Retinal pigment epithelial cell (primary cell): ENCODE measurements around the gene UNC13B.

Experiments used
- DNase-seq: peaks from one replicate; pipeline ENCODE4 v3.0.0-alpha.2; 2010; ENCODE audit warnings: low read depth
- H3K4me3 ChIP-seq: 2 replicates; pipeline ENCODE4 v1.5.1; 2011; ENCODE audit warnings: mild to moderate bottlenecking, low read length, control low read depth, moderate library complexity
- CTCF ChIP-seq: conservative IDR thresholded peaks from 2 replicates; pipeline ENCODE4 v1.5.1; 2011; ENCODE audit warnings: low read depth, low read length, control low read depth, inconsistent platforms

Gene UNC13B

GRCh38 chr9:35338086-35338485, 176.3 kb downstream of the UNC13B start:
- TF ChIP-seq CTCF: no peak
- H3K4me3 ChIP-seq: no peak overlapping the region
- DNase-seq: no peak

DNA sequence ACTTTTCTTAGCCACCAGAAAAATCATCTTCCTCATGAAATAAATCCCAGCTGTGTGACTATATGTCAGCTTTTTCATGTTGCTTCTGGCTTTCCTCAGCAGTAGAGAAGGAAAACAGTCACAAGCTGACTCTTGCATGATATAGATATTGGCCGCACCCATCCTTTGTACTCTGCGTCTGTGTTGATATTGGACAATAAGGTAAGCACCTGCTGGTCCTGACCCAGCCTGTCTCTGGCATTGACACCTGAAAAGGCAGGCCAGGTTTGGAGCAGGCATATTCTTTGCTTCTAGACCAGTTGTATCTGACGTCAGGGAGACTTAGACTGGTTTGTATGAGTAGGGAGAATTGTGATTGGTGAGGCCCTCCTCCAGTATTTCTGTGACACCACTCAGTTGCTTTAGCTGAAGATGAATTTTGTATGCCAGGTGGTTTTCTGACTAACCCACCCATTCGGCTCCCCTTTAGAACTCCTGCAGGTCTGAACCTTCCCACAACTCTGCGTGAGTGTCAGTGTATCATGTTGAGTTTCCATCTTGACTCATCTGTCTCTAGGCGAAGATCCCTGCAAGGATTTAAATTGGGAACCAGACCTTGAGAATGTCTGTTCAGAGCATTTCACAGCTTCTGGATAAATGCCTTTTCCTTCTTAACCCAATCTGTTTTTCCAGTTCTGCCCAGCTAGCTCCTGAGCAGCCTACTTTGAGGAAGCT, 176.9 kb downstream of the UNC13B start:
- no peak for TF ChIP-seq CTCF
- DNase-seq: no peak
- no peak overlapping the region for H3K4me3 ChIP-seq

DNA sequence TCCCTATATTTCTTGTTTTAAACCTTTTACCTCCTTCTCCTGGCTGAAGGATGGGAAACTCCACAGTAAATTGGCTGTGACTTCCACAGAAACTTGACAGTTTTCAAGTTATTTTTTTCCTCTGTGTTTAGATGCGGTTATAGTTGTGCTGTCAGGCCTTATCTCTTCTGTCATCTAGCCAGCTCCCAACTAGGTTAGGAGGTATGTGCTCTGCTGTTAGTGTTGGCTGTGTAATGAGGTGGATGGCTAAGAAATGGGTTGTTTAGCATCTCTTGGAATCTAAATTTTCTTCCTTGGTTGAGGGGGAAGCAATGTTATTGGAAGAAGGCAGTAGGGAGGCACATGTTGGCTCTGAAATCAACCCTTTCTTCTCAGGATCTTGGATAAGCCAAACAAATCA, 178.2 kb downstream of the UNC13B start:
- no peak for TF ChIP-seq CTCF

DNA sequence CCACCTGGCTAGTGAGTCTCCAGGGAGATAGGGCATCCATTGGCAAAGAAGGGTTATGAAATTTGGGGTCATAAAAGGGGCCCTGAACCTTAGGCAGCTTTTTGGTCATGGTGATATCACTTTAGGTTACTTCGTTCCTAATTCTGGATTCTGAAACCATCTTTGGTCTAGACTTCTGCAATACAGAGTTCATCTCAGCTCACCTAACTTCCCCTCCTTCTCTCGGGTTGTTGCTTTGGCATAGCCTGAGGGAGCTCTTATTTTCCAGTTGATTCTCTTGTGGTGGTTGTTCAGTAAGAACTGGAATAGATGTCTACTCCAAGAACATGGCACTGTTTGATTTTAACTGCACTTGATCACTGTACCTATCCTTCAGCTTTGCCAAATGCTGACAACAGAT, 179.2 kb downstream of the UNC13B start:
- no peak for TF ChIP-seq CTCF
- DNase-seq: no peak
- H3K4me3 ChIP-seq: no peak overlapping the region

More for the DNA sequence above, 178.2 kb downstream of the UNC13B start:
- H3K4me3 ChIP-seq: no peak overlapping the region
- DNase-seq: no peak

DNA sequence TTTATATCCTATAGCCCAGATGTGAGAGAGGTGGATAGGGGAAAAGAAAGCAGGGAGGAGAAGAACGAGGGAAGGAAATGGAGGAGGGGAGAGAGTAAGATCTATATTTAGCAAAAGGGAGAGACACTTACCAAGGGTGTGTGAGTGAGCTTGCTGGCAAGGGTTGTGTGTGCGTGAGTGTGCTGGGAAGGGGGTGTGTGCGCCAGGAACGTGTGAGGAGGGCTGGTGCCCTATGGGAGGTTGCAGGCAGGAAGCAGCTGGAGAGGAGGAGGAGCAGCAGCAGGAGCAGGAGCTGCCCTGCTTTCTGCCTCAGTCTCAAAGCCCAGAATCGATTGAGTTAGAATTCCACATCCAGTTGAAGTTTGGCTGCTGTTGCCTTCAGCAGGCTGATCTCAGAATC, 179.8 kb downstream of the UNC13B start:
- no peak for DNase-seq

GRCh38 chr9:35342221-35342958, 180.6 kb downstream of the UNC13B start:
- H3K4me3 ChIP-seq: no peak overlapping the region
- no peak for TF ChIP-seq CTCF
- no peak for DNase-seq

More for the DNA sequence above, 179.8 kb downstream of the UNC13B start:
- TF ChIP-seq CTCF: no peak
- no peak overlapping the region for H3K4me3 ChIP-seq

- no peak overlapping the region for H3K4me3 ChIP-seq
- no peak for DNase-seq
- no peak for TF ChIP-seq CTCF
Measured at GRCh38 chr9:35348109-35348508, 186.3 kb downstream of the UNC13B start.
